ENCODE measurements around the gene HK3.

GRCh38 chr5:176863765-176864098 lies 35.4 kb downstream of the HK3 start:
- no peak for TF ChIP-seq CTCF (conservative IDR thresholded peaks at IDR 0.05; ENCODE audit: low read length)
- TF ChIP-seq EZH2phosphoT487 (IDR thresholded peaks at IDR 0.05; ENCODE audit: borderline replicate concordance): no peak
